ENCODE data around the gene CD55.

The CD55 gene

GRCh38 chr1:207364614-207365013 is 43.1 kb downstream of the CD55 start:
- no peaks in the 10 kb centered on the region for H3K79me1 ChIP-seq (ENCODE audit: low read length)
- H3K23ac ChIP-seq (ENCODE audit: low read length) = no peak overlapping the region
- no peaks in the 10 kb centered on the region for H3K27me3 ChIP-seq (ENCODE audit: insufficient read depth, low read length, poor library complexity)
- H3K4ac ChIP-seq (ENCODE audit: low read depth, low read length) = no peak overlapping the region
- H3K4me1 ChIP-seq (ENCODE audit: control insufficient read depth, low read depth, low read length) = no peaks in the 10 kb centered on the region
- no CpG with 5 or more reads among the region's 1 CpG for WGBS (ENCODE audit: extremely low coverage, insufficient coverage, low lambda C conversion rate)
- no peak overlapping the region for H3K18ac ChIP-seq (ENCODE audit: low read length)
- no peak overlapping the region for H3K56ac ChIP-seq (ENCODE audit: low read length)
- no peaks in the 10 kb centered on the region for H3K79me2 ChIP-seq (ENCODE audit: control insufficient read depth, insufficient read depth, low read length)
- no peak overlapping the region for H2BK5ac ChIP-seq (ENCODE audit: low read length)
- H3K4me3 ChIP-seq (ENCODE audit: low read length) = no peak overlapping the region
- H4K8ac ChIP-seq (ENCODE audit: low read depth, low read length) = no peak overlapping the region
- no peak for DNase-seq
- H2BK15ac ChIP-seq (replicated peaks; ENCODE audit: low read depth) = no peak overlapping the region
- no peak overlapping the region for H3K9ac ChIP-seq (ENCODE audit: low read length)
- H3K27ac ChIP-seq (ENCODE audit: low read depth, low read length) = no peak overlapping the region
- no peak overlapping the region for H4K5ac ChIP-seq (ENCODE audit: low read length)
- no peak overlapping the region for H2AK5ac ChIP-seq (ENCODE audit: low read length)
- H2BK120ac ChIP-seq (ENCODE audit: low read depth, low read length) = no peak overlapping the region
- H3K4me2 ChIP-seq (ENCODE audit: low read length) = no peak overlapping the region
- H3K36me3 ChIP-seq (ENCODE audit: control insufficient read depth, insufficient read depth, low read length) = no peaks in the 10 kb centered on the region

- Histone ChIP-seq H3K4ac (ENCODE audit: low read depth, low read length) (no peak overlapping the region), H3K23ac (ENCODE audit: low read length) (no peak overlapping the region), H4K5ac (ENCODE audit: low read length) (no peak overlapping the region), H3K56ac (ENCODE audit: low read length) (no peak overlapping the region), H3K79me2 (ENCODE audit: control insufficient read depth, insufficient read depth, low read length) (no peaks in the 10 kb centered on the region), H3K4me1 (ENCODE audit: control insufficient read depth, low read depth, low read length) (no peaks in the 10 kb centered on the region), H3K18ac (ENCODE audit: low read length) (no peak overlapping the region), H2BK5ac (ENCODE audit: low read length) (no peak overlapping the region), H3K79me1 (ENCODE audit: low read length) (no peaks in the 10 kb centered on the region), H3K27me3 (ENCODE audit: insufficient read depth, low read length, poor library complexity) (no peaks in the 10 kb centered on the region), H3K27ac (ENCODE audit: low read depth, low read length) (no peak overlapping the region), H2BK15ac (replicated peaks; ENCODE audit: low read depth) (no peak overlapping the region), H2AK5ac (ENCODE audit: low read length) (no peak overlapping the region), H3K4me2 (ENCODE audit: low read length) (no peak overlapping the region), H3K9ac (ENCODE audit: low read length) (no peak overlapping the region), H4K8ac (ENCODE audit: low read depth, low read length) (no peak overlapping the region), H3K36me3 (ENCODE audit: control insufficient read depth, insufficient read depth, low read length) (no peaks in the 10 kb centered on the region), H3K4me3 (ENCODE audit: low read length) (no peak overlapping the region), H2BK120ac (ENCODE audit: low read depth, low read length) (no peak overlapping the region)
- no CpG with 5 or more reads among the region's 2 CpGs for WGBS (ENCODE audit: extremely low coverage, insufficient coverage, low lambda C conversion rate)
- DNase-seq = no peak
Measured at GRCh38 chr1:207365063-207365462, 43.6 kb downstream of the CD55 start.

GRCh38 chr1:207366022-207366421 is 44.5 kb downstream of the CD55 start:
- H3K23ac ChIP-seq (ENCODE audit: low read length) = no peak overlapping the region
- no peak overlapping the region for H3K18ac ChIP-seq (ENCODE audit: low read length)
- no peak overlapping the region for H3K4me2 ChIP-seq (ENCODE audit: low read length)
- no peak overlapping the region for H2BK15ac ChIP-seq (replicated peaks; ENCODE audit: low read depth)
- no peak overlapping the region for H2AK5ac ChIP-seq (ENCODE audit: low read length)
- no peaks in the 10 kb centered on the region for H3K27me3 ChIP-seq (ENCODE audit: insufficient read depth, low read length, poor library complexity)
- no CpG with 5 or more reads among the region's 2 CpGs for WGBS (ENCODE audit: extremely low coverage, insufficient coverage, low lambda C conversion rate)
- no peaks in the 10 kb centered on the region for H3K79me2 ChIP-seq (ENCODE audit: control insufficient read depth, insufficient read depth, low read length)
- H3K4ac ChIP-seq (ENCODE audit: low read depth, low read length) = no peak overlapping the region
- H4K5ac ChIP-seq (ENCODE audit: low read length) = no peak overlapping the region
- no peaks in the 10 kb centered on the region for H3K4me1 ChIP-seq (ENCODE audit: control insufficient read depth, low read depth, low read length)
- no peaks in the 10 kb centered on the region for H3K79me1 ChIP-seq (ENCODE audit: low read length)
- H2BK120ac ChIP-seq (ENCODE audit: low read depth, low read length) = no peak overlapping the region
- H2BK5ac ChIP-seq (ENCODE audit: low read length) = no peak overlapping the region
- no peak for DNase-seq
- no peak overlapping the region for H4K8ac ChIP-seq (ENCODE audit: low read depth, low read length)
- H3K36me3 ChIP-seq (ENCODE audit: control insufficient read depth, insufficient read depth, low read length) = no peaks in the 10 kb centered on the region
- H3K9ac ChIP-seq (ENCODE audit: low read length) = no peak overlapping the region
- no peak overlapping the region for H3K56ac ChIP-seq (ENCODE audit: low read length)
- no peak overlapping the region for H3K4me3 ChIP-seq (ENCODE audit: low read length)
- no peak overlapping the region for H3K27ac ChIP-seq (ENCODE audit: low read depth, low read length)

- no peaks in the 10 kb centered on the region for H3K79me2 ChIP-seq (ENCODE audit: control insufficient read depth, insufficient read depth, low read length)
- no peaks in the 10 kb centered on the region for H3K36me3 ChIP-seq (ENCODE audit: control insufficient read depth, insufficient read depth, low read length)
- H4K5ac ChIP-seq (ENCODE audit: low read length) = no peak overlapping the region
- H2AK5ac ChIP-seq (ENCODE audit: low read length) = no peak overlapping the region
- no peak overlapping the region for H3K4me3 ChIP-seq (ENCODE audit: low read length)
- H3K23ac ChIP-seq (ENCODE audit: low read length) = no peak overlapping the region
- no peak overlapping the region for H4K8ac ChIP-seq (ENCODE audit: low read depth, low read length)
- no peaks in the 10 kb centered on the region for H3K79me1 ChIP-seq (ENCODE audit: low read length)
- no peak overlapping the region for H3K18ac ChIP-seq (ENCODE audit: low read length)
- no peak overlapping the region for H3K4me2 ChIP-seq (ENCODE audit: low read length)
- H3K4ac ChIP-seq (ENCODE audit: low read depth, low read length) = no peak overlapping the region
- no peak overlapping the region for H2BK15ac ChIP-seq (replicated peaks; ENCODE audit: low read depth)
- H3K56ac ChIP-seq (ENCODE audit: low read length) = no peak overlapping the region
- no peak for DNase-seq
- no peak overlapping the region for H3K9ac ChIP-seq (ENCODE audit: low read length)
- no peak overlapping the region for H2BK5ac ChIP-seq (ENCODE audit: low read length)
- no peaks in the 10 kb centered on the region for H3K4me1 ChIP-seq (ENCODE audit: control insufficient read depth, low read depth, low read length)
- no peak overlapping the region for H3K27ac ChIP-seq (ENCODE audit: low read depth, low read length)
- no peaks in the 10 kb centered on the region for H3K27me3 ChIP-seq (ENCODE audit: insufficient read depth, low read length, poor library complexity)
- H2BK120ac ChIP-seq (ENCODE audit: low read depth, low read length) = no peak overlapping the region
Measured at GRCh38 chr1:207388721-207389120, 67.2 kb downstream of the CD55 start.

GRCh38 chr1:207389728-207390464 is 68.4 kb downstream of the CD55 start:
- H3K27ac ChIP-seq (ENCODE audit: low read depth, low read length) = no peak overlapping the region
- no peaks in the 10 kb centered on the region for H3K4me1 ChIP-seq (ENCODE audit: control insufficient read depth, low read depth, low read length)
- DNase-seq = no peak
- no peak overlapping the region for H2BK15ac ChIP-seq (replicated peaks; ENCODE audit: low read depth)
- H2AK5ac ChIP-seq (ENCODE audit: low read length) = no peak overlapping the region
- H3K9ac ChIP-seq (ENCODE audit: low read length) = no peak overlapping the region
- WGBS (ENCODE audit: extremely low coverage, insufficient coverage, low lambda C conversion rate) = no CpG with 5 or more reads among the region's 1 CpG
- H3K27me3 ChIP-seq (ENCODE audit: insufficient read depth, low read length, poor library complexity) = no peaks in the 10 kb centered on the region
- no peak overlapping the region for H3K4ac ChIP-seq (ENCODE audit: low read depth, low read length)
- H3K23ac ChIP-seq (ENCODE audit: low read length) = no peak overlapping the region
- no peak overlapping the region for H3K56ac ChIP-seq (ENCODE audit: low read length)
- H3K4me3 ChIP-seq (ENCODE audit: low read length) = no peak overlapping the region
- no peak overlapping the region for H4K8ac ChIP-seq (ENCODE audit: low read depth, low read length)
- H2BK120ac ChIP-seq (ENCODE audit: low read depth, low read length) = no peak overlapping the region
- no peak overlapping the region for H2BK5ac ChIP-seq (ENCODE audit: low read length)
- no peak overlapping the region for H3K18ac ChIP-seq (ENCODE audit: low read length)
- H3K79me2 ChIP-seq (ENCODE audit: control insufficient read depth, insufficient read depth, low read length) = no peaks in the 10 kb centered on the region
- H3K79me1 ChIP-seq (ENCODE audit: low read length) = no peaks in the 10 kb centered on the region
- H3K36me3 ChIP-seq (ENCODE audit: control insufficient read depth, insufficient read depth, low read length) = no peaks in the 10 kb centered on the region
- H3K4me2 ChIP-seq (ENCODE audit: low read length) = no peak overlapping the region
- H4K5ac ChIP-seq (ENCODE audit: low read length) = no peak overlapping the region

- Histone ChIP-seq H3K56ac (ENCODE audit: low read length) (no peak overlapping the region), H3K9ac (ENCODE audit: low read length) (no peak overlapping the region), H3K4me2 (ENCODE audit: low read length) (no peak overlapping the region), H3K4ac (ENCODE audit: low read depth, low read length) (no peak overlapping the region), H3K27me3 (ENCODE audit: insufficient read depth, low read length, poor library complexity) (no peaks in the 10 kb centered on the region), H4K5ac (ENCODE audit: low read length) (no peak overlapping the region), H3K23ac (ENCODE audit: low read length) (no peak overlapping the region), H3K18ac (ENCODE audit: low read length) (no peak overlapping the region), H2BK5ac (ENCODE audit: low read length) (no peak overlapping the region), H2BK15ac (replicated peaks; ENCODE audit: low read depth) (no peak overlapping the region), H3K27ac (ENCODE audit: low read depth, low read length) (no peak overlapping the region), H3K4me1 (ENCODE audit: control insufficient read depth, low read depth, low read length) (no peaks in the 10 kb centered on the region), H4K8ac (ENCODE audit: low read depth, low read length) (no peak overlapping the region), H3K79me2 (ENCODE audit: control insufficient read depth, insufficient read depth, low read length) (no peaks in the 10 kb centered on the region), H3K4me3 (ENCODE audit: low read length) (no peak overlapping the region), H2AK5ac (ENCODE audit: low read length) (no peak overlapping the region), H3K79me1 (ENCODE audit: low read length) (no peaks in the 10 kb centered on the region), H3K36me3 (ENCODE audit: control insufficient read depth, insufficient read depth, low read length) (no peaks in the 10 kb centered on the region), H2BK120ac (ENCODE audit: low read depth, low read length) (no peak overlapping the region)
- WGBS (ENCODE audit: extremely low coverage, insufficient coverage, low lambda C conversion rate) = no CpG with 5 or more reads among the region's 4 CpGs
- DNase-seq = no peak
Measured at GRCh38 chr1:207393610-207394009, 72.1 kb downstream of the CD55 start.
